IPS-20b (cell line): Measurements from ENCODE around the gene EPOP.

Experiments used
- H3K27ac ChIP-seq: one replicate; pipeline ENCODE4 v1.5.1; 2013; ENCODE audit warnings: low read length
- H3K27me3 ChIP-seq: 2 replicates; pipeline ENCODE4 v1.6.1; 2013; ENCODE audit warnings: mild to moderate bottlenecking, low read length, inconsistent platforms; ENCODE audit not compliant: insufficient read depth
- H3K36me3 ChIP-seq: 2 replicates; pipeline ENCODE4 v1.6.1; 2013; ENCODE audit warnings: low read depth, mild to moderate bottlenecking, inconsistent platforms, low read length, moderate library complexity; ENCODE audit not compliant: insufficient read depth
- H3K4me1 ChIP-seq: 2 replicates; pipeline ENCODE4 v1.6.1; 2013; ENCODE audit warnings: mild to moderate bottlenecking, control low read depth, inconsistent platforms, low read length, moderate library complexity; ENCODE audit not compliant: insufficient read depth
- H3K4me3 ChIP-seq: 2 replicates; pipeline ENCODE4 v1.5.1; 2013; ENCODE audit warnings: mild to moderate bottlenecking, low read length, inconsistent platforms
- H3K9ac ChIP-seq: 2 replicates; pipeline ENCODE4 v1.6.1; 2013; ENCODE audit warnings: low read depth, mild to moderate bottlenecking, inconsistent platforms, low read length, moderate library complexity
- H3K9me3 ChIP-seq: 2 replicates; pipeline ENCODE4 v1.6.1; 2013; ENCODE audit warnings: mild to moderate bottlenecking, low read depth, low read length, inconsistent platforms; ENCODE audit not compliant: insufficient read depth

EPOP gene

DNA sequence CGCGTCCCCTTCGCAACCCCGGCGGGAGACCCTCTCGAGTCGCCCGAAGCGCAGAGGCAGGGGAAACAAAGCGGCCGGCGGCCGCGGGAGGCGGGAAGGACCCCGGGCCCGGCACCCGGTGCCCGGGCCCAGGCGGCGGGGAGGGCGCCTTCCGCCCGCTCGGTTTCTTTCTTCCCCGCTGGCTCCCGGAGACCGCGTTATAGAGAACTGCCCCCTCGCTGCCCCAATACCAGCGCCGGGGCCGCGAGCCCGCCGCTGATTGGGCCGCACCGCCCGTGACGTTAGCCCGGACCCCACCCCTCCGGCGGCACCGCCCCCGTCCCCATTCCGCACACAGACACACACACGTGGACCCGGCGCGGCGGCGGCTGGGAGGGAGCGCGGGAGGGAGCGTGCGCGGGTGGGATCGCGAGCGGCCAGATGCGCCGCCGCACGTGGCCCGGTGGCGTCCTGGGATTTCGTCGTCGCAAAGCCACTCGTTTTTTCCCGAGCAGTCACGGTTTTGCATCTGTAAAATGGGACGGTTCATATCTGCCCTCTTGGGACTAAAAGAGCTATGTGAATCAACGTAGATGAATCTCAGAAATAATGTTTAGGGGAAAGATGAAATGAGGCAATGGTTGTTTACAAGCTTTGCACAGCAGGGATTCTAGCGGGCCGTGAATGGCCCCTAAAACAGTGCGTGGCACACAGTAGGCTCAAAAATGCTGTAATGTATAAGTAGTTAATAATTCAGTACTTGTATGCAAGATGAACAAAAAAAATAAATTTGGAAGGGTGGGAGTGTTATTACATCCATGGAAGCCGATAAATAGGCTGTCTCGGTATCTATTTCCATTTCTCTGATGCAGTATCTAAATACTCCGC, at the start of gene EPOP:
EPOP (minus strand) TSS at position 209 of the 867 bp plus-strand sequence. CDS start 462 bp downstream, outside the sequence.
- H3K9ac ChIP-seq = no peak within 1 kb of the TSS
- no peaks in the 10 kb centered on the region for H3K9me3 ChIP-seq
- H3K4me3 ChIP-seq = peak within 1 kb of the TSS; percentile 57
- no peaks in the 10 kb centered on the region for H3K36me3 ChIP-seq
- peaks cover 8% of the 10 kb centered on the region; the same call in 1 of the 2 replicates for H3K4me1 ChIP-seq
- H3K27ac ChIP-seq = no peak within 1 kb of the TSS
- peaks cover 70% of the 10 kb centered on the region for H3K27me3 ChIP-seq

DNA sequence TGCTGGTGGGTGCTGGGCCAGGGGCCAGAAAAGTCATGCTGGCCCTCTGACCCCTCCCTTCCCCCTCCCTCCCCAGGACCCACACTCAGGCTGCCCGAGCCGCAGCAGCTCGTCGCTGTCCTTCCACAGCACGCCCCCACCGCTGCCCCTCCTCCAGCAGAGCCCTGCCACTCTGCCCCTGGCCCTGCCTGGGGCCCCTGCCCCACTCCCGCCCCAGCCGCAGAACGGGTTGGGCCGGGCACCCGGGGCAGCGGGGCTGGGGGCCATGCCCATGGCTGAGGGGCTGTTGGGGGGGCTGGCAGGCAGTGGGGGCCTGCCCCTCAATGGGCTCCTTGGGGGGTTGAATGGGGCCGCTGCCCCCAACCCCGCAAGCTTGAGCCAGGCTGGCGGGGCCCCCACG, 47.0 kb upstream of the EPOP start:
- no peak overlapping the region for H3K9ac ChIP-seq
- H3K27ac ChIP-seq = no peak overlapping the region
- no peak overlapping the region for H3K4me3 ChIP-seq
- peaks cover 6% of the 10 kb centered on the region; the same call in 1 of the 2 replicates for H3K4me1 ChIP-seq
- no peaks in the 10 kb centered on the region for H3K36me3 ChIP-seq
- H3K27me3 ChIP-seq = peaks cover 17% of the 10 kb centered on the region
- no peaks in the 10 kb centered on the region for H3K9me3 ChIP-seq

DNA sequence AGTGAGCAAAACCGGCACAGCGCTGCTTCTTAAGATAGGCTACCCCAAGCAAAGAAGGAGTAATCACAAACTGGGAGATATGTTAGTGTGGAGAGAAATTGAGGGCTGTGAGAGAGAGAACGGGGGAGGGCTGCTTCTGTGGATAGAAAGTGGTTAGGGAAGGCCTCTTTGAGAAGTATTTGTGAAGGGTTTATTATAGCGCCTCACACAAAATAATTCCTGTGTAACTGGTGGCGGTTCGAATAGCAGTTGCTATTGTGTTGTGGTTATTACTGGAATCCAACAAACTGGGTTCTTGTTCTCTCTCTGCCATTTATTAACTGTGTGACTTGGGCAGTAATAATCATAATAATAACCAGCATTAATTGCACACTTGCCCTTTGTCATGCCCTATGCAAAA, 46.2 kb upstream of the EPOP start:
- Histone ChIP-seq H3K9ac (no peak overlapping the region), H3K4me1 (peaks cover 6% of the 10 kb centered on the region; the same call in 1 of the 2 replicates), H3K27me3 (peaks cover 19% of the 10 kb centered on the region), H3K27ac (no peak overlapping the region), H3K4me3 (no peak overlapping the region), H3K36me3 (no peaks in the 10 kb centered on the region), H3K9me3 (no peaks in the 10 kb centered on the region)

DNA sequence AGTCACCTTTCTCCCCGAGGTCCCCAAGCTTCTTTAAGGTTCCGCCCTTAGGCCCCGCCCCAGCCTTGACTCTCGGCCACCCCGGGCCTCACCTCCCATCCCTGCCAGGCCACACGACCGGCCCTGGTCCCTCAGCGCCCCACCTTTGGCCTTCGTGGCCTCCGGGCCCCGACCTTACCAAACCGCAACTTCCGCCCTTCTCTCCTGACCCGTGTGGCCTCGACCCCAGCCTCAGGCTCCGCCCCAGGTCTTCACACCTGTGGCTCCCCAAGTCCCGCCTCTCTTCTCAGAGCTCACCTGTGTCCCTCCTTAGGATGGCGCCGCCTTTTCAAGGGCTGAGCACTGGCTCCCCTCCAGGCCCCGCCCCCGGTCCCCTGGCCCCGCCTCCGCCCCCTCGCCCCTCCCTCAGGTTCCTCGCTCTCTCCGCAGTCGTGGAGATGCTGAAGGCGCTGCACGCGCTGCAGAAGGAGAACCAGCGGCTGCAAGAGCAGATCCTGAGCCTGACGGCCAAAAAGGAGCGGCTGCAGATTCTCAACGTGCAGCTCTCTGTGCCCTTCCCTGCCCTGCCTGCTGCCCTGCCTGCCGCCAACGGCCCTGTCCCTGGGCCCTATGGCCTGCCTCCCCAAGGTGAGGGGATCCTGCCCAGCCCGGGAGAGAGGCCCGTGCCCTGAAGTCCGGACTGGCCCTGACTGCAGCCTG, 45.3 kb upstream of the EPOP start:
- no peaks in the 10 kb centered on the region for H3K9me3 ChIP-seq
- H3K4me3 ChIP-seq = peak overlapping the region; percentile 48; the same call in 1 of the 2 replicates
- no peaks in the 10 kb centered on the region for H3K36me3 ChIP-seq
- H3K27me3 ChIP-seq = peaks cover 19% of the 10 kb centered on the region
- no peak overlapping the region for H3K27ac ChIP-seq
- H3K9ac ChIP-seq = no peak overlapping the region
- H3K4me1 ChIP-seq = peaks cover 11% of the 10 kb centered on the region; the same call in 1 of the 2 replicates

DNA sequence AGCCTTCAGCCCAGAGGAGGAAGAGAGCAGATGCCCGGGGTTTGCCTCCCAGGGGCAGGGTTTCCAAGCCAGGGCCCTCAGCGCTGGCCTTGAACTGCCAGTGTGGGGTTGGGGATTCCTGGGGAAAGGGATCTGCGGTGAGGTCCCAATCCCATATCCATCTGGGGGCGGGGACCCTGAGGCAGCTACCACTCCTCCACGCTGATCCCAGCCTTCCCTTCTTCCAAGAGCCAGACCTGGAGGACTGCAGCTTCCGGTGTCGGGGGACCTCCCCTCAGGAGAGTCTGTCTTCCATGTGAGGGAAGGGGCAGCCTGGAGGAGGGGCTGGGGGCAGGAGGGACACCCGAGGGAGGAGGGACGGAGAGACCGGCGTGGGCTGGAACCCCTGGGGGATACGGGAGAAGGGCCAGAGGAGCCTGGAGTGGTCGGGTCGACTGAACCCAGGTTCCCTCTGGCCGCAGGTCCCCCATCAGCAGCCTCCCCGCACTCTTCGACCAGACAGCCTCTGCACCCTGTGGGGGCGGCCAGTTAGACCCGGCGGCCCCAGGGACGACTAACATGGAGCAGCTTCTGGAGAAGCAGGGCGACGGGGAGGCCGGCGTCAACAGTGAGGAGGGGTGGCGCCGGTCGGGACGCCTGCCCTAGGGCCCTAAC, 44.7 kb upstream of the EPOP start:
- H3K27me3 ChIP-seq = peaks cover 19% of the 10 kb centered on the region
- no peak overlapping the region for H3K27ac ChIP-seq
- peak overlapping the region; percentile 48; the same call in 1 of the 2 replicates for H3K4me3 ChIP-seq
- no peaks in the 10 kb centered on the region for H3K36me3 ChIP-seq
- no peaks in the 10 kb centered on the region for H3K9me3 ChIP-seq
- H3K9ac ChIP-seq = no peak overlapping the region
- peaks cover 15% of the 10 kb centered on the region; the same call in 1 of the 2 replicates for H3K4me1 ChIP-seq

DNA sequence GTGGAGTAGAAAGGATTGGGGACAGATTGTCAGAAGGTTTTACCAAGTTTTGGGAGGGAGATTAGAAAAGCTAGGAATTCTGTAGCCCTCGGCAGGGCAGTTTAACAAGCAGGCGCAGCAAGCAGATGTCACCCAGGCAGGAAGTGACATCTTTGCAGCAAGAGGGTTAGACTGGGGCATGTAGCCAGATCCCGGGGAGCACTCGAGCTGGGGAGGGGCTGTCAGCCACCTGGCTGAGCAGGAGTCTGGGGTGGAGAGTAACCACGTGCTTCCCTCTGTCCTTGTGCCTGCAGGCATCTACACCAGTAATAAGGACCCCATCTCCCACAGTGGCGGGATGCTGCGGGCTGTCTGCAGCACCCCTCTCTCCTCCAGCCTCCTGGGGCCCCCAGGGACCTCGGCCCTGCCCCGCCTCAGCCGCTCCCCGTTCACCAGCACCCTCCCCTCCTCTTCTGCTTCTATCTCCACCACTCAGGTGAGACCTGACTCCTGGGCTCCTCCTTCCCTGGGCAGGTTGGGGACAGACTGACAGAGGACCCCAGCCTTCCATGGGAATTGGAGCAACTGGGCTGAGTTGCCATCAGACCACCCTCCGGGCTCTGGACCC, 42.5 kb upstream of the EPOP start:
- Histone ChIP-seq H3K9ac (no peak overlapping the region), H3K4me3 (no peak overlapping the region), H3K4me1 (peaks cover 19% of the 10 kb centered on the region; the same call in 1 of the 2 replicates), H3K27me3 (peaks cover 19% of the 10 kb centered on the region), H3K9me3 (no peaks in the 10 kb centered on the region), H3K27ac (no peak overlapping the region), H3K36me3 (peaks cover 6% of the 10 kb centered on the region)

DNA sequence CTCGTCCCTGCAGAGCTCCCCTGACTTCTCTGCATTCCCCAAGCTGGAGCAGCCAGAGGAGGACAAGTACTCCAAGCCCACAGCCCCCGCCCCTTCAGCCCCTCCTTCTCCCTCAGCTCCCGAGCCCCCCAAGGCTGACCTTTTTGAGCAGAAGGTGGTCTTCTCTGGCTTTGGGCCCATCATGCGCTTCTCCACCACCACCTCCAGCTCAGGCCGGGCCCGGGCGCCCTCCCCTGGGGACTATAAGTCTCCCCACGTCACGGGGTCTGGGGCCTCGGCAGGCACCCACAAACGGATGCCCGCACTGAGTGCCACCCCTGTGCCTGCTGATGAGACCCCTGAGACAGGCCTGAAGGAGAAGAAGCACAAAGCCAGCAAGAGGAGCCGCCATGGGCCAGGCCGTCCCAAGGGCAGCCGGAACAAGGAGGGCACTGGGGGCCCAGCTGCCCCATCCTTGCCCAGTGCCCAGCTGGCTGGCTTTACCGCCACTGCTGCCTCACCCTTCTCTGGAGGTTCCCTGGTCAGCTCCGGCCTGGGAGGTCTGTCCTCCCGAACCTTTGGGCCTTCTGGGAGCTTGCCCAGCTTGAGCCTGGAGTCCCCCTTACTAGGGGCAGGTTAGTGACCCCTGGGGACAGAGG, 41.7 kb upstream of the EPOP start:
- Histone ChIP-seq H3K36me3 (peaks cover 6% of the 10 kb centered on the region), H3K27me3 (peaks cover 18% of the 10 kb centered on the region), H3K4me1 (peaks cover 19% of the 10 kb centered on the region; the same call in 1 of the 2 replicates), H3K9me3 (no peaks in the 10 kb centered on the region), H3K9ac (peak overlapping the region; percentile 63; the same call in 1 of the 2 replicates), H3K4me3 (no peak overlapping the region; the same call in 1 of the 2 replicates), H3K27ac (no peak overlapping the region)

DNA sequence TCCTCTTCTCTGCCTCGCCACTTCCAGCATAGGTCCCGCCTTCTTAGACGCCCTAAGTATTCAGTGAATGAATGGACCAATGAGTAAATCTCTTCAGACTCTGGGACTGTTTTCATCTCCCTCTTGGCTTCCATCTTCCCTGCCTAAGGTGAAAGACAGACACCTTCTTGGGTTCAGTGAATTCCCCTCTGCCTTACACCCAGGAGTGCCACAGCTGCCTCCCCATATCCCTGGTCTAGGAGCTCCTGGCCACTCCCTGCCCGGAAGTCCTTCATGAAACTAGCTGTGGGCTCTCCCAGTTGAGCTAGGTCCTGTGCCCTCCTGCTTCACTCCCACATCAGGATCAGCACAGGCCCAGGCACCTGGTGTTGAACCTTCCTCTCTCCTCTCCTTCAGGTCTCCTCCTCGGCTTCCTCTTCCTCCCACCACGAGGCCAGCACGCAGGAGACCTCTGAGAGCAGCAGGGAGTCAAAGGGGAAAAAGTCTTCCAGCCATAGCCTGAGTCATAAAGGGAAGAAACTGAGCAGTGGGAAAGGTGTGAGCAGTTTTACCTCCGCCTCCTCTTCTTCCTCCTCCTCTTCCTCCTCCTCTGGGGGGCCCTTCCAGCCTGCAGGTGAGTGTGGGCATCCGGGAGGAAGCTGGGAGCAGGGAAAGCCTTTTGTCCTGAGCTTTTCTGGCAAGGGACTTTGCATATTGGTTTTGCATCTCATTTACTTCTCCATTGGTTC, 40.6 kb upstream of the EPOP start:
- peak overlapping the region; percentile 57; the same call in 1 of the 2 replicates for H3K9ac ChIP-seq
- peaks cover 6% of the 10 kb centered on the region for H3K36me3 ChIP-seq
- H3K27me3 ChIP-seq = peaks cover 7% of the 10 kb centered on the region
- peak overlapping the region; percentile 41 for H3K27ac ChIP-seq
- no peaks in the 10 kb centered on the region for H3K9me3 ChIP-seq
- peaks cover 19% of the 10 kb centered on the region; the same call in 1 of the 2 replicates for H3K4me1 ChIP-seq
- H3K4me3 ChIP-seq = peak overlapping the region; percentile 40; the same call in 1 of the 2 replicates

DNA sequence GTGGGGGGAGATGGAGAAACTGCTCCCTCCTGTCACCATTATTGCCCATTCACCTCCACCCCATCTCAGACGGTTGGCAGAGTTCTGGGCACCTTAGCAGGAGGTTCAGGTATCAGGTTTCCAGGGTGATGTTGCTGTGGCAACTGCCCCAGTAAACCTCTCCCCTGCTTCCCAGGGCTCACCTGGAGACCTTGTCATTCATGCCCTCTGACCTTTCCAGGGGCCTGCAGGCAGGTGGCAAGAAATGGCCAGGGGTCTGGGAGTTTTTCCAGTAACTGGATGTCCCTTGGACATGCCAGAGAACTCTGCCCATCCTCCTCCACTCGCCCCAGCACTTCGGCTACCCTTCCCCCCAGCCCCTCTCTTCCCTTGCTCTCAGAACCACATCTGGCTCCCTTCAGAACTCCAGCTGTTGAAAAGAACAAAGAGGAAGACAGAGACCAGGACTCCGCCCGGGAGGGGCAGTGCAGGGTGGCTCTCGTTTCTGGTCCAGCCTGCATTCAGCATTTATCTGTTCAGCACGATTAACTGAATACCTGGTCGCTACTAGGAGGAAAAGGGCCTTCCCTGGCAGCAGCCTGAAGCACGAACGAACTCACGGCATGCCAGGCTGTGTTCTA, 38.8 kb upstream of the EPOP start:
- Histone ChIP-seq H3K4me1 (peaks cover 15% of the 10 kb centered on the region; the same call in 1 of the 2 replicates), H3K36me3 (peaks cover 6% of the 10 kb centered on the region), H3K4me3 (no peak overlapping the region), H3K27ac (no peak overlapping the region), H3K27me3 (peaks cover 5% of the 10 kb centered on the region; the same call in 1 of the 2 replicates), H3K9me3 (no peaks in the 10 kb centered on the region), H3K9ac (no peak overlapping the region)

DNA sequence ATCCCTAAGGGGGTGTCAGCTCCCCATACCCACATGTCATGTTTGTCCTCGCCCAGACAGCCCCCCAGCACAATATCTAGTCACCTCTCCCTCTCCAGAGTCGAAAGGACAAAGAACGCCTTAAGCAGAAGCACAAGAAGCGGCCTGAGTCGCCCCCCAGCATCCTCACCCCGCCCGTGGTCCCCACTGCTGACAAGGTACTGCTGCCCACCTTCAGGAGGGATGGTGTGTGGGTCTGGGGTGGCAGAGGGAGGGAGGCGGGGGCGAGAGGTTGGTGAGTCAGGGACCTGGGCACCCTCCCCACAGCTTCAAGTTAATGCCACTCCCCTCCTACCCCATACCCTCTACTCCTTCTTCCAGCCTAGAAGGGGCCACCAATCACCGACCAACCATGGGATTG, 37.8 kb upstream of the EPOP start:
- Histone ChIP-seq H3K4me3 (no peak overlapping the region), H3K9ac (no peak overlapping the region), H3K27me3 (peaks cover 13% of the 10 kb centered on the region; the same call in 1 of the 2 replicates), H3K9me3 (no peaks in the 10 kb centered on the region), H3K36me3 (peaks cover 6% of the 10 kb centered on the region), H3K27ac (no peak overlapping the region), H3K4me1 (peaks cover 13% of the 10 kb centered on the region; the same call in 1 of the 2 replicates)
